VCaP (cell line): ENCODE measurements around the gene CD164L2.

Source experiments
- H3K27ac ChIP-seq: fragments of 450-650 bp; 2 replicates; pipeline ENCODE4 v1.5.1; 2017
- CTCF ChIP-seq: fragments of 450-650 bp; conservative IDR thresholded peaks from 2 replicates; pipeline ENCODE4 v1.5.1; 2017; ENCODE audit warnings: mild to moderate bottlenecking, moderate library complexity

Gene CD164L2

DNA sequence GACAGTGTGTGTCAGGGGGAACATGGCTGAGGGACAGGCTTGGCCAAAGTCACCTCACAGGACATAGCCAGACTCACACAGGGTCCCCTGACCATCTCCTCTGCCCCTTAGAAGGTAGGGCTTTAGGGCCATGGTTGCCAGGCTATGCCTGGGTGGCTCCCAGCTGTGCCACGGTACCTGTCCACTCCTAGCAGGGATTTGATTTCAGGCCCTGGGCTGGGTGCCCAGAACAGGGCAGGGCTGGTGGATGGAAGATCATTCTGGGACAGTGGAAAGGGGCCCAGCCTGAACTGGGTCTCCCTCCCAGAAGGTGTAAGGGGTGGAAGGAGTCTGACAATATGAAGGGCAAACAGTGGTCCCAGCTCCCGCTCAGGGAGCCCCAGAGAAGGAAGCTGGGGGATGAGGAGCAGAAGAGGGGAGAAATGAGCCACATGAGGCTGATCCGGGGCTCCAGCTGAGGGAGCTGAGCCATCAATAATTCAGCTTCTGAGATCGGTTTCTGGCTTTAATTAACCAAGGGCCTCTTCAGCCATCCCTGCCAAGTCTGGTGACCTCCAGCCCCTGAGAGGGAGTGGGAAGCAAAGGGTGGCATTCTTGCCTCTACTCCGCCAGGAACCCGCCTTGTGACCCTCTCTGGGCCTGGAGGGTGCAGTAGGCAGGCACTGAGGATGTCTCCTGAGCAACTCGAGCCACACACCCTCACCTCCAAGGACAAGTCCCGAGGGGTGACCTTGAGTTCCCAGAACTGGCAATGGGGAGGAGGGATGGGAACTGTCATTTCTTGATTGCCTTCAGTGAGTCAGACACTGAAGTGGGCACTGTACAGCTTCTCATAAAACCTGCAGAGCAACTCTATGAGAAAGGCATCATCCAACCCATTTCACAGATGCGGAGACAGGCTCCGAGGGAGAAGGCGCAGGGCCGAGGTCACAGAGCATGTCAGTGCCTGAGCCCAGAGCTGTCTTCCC, 2.1 kb downstream of the CD164L2 start:
- H3K27ac ChIP-seq: no peak overlapping the region
- no peak for TF ChIP-seq CTCF

GRCh38 chr1:27380224-27380623, 2.9 kb downstream of the CD164L2 start:
- H3K27ac ChIP-seq: no peak overlapping the region
- TF ChIP-seq CTCF: no peak

GRCh38 chr1:27379564-27380122, 3.5 kb downstream of the CD164L2 start:
- no peak for TF ChIP-seq CTCF
- H3K27ac ChIP-seq: no peak overlapping the region

DNA sequence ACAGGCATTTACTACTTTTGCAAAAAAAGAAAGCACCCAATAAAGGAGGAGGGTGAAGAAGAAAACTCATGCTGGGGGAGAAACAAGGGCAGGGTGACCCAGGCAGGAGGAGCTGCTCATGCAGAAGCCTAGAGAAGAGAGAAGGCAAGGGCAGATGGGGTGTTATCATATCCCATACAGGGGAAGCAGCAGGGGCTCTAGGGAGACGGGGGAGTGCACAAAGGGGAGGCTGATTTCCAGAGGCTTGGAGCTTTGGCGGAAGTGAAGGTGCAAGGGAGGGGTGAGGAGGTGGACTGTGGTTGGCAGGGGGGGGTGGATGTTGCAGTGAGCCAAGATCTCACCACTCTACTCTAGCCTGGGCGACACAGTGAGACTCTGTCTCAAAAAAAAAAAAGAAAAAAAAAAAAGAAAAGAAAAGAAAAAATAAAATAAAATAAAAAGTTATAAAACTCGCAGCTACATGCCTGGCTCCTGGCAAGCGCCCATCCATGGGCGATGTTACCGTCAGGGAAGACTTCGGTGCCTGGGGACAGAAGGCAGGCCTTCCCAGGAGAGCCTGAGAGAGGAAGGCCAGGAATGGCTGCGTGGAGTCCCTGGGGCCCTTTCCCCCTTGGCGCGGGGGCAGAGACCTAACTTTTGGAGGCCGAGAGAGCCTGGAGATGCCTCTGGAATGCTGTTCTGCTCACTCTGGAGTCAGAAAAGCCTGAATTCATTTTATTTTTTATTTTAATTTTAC, 5.2 kb downstream of the CD164L2 start:
- TF ChIP-seq CTCF: no peak
- H3K27ac ChIP-seq: no peak overlapping the region

DNA sequence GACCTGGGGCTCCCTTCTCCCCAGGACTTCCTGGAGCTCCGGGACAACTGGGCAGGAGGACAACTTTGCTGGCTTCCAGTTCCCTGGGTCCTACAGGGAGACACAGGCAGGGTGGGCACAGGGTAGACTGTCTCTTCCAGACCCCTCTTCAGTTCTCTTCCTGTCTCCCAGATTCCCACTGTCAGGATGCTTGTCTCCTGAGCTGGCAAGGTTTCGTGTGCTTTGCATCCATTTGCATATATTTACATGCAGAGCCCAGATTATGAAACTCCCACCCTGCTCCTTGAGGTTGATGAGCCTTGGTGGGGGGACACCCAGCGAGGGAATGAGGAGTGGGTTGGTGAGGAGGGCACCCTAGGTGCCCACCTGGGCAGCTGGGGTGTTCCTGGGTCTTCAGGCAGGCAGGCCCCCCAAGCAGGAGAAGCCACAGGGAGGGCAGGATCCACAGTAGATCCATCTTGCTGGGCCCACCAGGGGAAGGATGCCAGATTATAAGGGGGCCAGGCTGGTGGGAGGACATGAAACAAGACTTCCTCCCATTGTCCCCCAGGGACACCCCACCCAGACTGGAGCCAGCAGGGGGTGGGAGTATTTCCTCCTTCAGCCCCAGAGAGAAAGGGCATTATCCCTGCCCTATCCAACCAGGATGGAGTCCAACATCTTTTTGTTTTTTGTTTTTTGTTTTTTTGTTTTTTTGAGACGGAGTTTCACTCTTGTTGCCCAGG, 8.6 kb downstream of the CD164L2 start, which contains the start of gene FCN3:
FCN3 (minus strand) TSS at position 463 of the 725 bp plus-strand sequence; CDS start at position 457, 6 bp downstream.
- no peak within 1 kb of the TSS for H3K27ac ChIP-seq

More for the DNA sequence above, 8.6 kb downstream of the CD164L2 start, which contains the start of gene FCN3:
- TF ChIP-seq CTCF: no peak
